GM18505 (cell line): ENCODE measurements around the gene XPO6.

Experiments
- ATAC-seq: cut with Tn5 transposase; IDR thresholded peaks from one replicate; pipeline ENCODE4 v1.9.1; 2021; ENCODE audit not compliant: unreplicated experiment
- POLR2A ChIP-seq: IDR thresholded peaks from 4 replicates; pipeline ENCODE4 v1.6.1; 2011; ENCODE audit warnings: borderline replicate concordance; ENCODE audit not compliant: insufficient read depth, insufficient read length; ENCODE audit errors: extremely low read depth

The XPO6 gene

DNA sequence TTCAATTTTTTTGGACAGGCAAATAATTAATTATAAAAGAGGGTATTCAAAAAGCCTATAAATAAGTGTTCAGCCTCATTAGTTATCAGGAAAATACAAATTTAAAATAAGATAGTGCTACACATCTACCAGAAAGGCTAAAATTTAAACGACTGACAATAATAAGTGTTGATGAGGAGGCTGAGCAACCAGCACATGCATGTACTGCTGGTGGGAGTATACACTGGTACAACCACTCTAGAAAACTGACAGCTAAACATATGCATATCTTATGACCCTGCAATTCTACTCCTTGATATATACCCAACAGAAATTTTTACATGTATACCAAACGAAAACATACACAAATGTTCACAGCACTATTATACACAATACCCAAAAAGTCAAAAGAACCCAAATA is 27.1 kb downstream of the XPO6 start:
- no peak for ATAC-seq
- TF ChIP-seq POLR2A = no peak

DNA sequence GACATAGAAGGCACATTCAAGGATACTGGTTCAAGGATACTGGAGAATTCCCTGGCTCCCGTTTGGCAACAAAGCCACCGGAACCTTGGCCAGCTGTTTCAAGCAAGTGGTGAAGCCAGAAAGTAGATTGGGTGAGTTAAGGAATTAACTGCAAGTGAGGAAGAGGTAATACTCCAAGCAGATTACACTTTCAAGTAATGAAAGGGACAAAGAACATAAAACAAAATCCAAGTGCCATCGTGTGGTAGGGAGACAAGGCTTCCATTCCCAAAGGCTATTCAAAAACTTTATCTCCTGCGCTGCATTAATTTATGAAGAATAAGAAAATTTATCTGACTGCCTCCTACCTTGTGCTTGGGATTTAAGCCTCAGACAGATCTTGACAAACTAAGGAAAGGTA is 27.8 kb downstream of the XPO6 start:
- TF ChIP-seq POLR2A = no peak
- ATAC-seq = no peak

DNA sequence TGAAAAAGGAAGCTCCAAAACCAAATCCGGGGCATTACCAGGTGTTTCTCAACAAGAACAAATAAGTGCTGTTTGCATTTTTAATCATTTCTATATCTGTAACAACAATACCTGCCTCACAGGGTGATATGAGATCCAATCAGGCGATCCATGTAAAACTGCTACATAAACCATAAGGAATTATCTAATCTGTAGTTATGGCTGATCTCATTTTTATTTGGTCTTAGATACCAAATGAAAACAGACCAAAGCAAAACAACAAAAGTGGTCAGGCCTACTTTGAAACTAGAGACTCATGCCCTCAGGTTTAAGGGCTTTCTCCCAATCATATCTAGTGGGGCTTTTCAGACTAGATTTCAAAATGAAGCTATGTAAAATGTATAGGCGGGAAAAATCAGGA is 28.3 kb downstream of the XPO6 start:
- no peak for TF ChIP-seq POLR2A
- ATAC-seq = no peak

DNA sequence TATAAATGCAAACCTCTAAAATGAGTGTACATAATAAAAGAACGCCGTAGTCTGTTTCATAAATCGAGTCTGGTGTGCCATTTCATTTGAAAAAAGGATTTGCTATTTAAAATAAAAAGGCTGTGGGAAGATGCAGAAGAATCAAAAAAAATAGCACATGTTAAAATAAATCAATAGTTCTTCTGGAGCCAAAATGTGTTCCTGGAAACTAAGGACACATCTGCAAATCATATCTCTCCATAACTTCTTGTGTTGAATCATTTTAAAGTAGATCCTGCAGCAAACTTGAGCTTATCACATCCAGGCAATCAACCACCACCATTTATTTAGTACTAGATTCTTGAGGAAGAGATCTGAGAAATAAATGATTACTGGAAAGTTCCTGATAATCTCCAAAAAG is 29.0 kb downstream of the XPO6 start:
- ATAC-seq = no peak
- TF ChIP-seq POLR2A = no peak

DNA sequence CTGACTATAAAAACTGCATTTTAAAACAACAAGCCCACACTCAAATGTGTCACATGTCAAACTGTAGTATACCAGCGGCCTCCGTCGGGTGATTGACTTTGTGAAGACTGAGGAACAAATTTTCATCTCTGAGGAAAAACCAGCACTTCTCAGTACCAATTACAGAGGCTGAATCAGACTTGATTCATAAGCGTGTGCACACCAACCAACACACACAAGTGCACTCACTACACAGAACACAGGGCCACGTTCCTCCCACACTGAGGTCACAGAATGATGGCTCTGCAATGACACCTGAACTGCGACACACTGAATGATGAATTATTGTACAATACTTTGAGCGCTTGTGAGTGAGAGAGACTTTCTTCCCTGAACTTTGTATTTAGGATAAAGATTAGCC is 29.6 kb downstream of the XPO6 start:
- no peak for TF ChIP-seq POLR2A
- ATAC-seq = no peak

DNA sequence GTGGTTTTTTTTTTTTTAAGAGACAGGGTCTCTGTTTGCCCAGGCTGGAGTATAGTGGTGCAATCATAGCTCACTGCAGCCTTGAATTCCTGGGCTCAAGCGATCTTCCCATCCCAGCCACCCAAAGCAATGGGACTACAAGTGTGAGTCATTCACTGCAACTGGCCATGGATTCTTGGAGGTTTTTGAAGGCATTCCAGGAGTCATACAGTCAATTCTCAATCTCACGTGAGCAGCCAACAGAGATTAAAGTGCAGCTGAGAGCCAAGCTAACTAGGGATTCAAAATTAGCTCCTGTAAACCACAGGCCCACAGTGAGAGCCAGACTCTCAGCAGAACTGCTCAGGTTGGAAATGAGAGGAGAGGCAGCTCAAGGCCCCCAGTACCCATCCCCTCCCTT is 30.2 kb downstream of the XPO6 start:
- no peak for ATAC-seq
- no peak for TF ChIP-seq POLR2A

DNA sequence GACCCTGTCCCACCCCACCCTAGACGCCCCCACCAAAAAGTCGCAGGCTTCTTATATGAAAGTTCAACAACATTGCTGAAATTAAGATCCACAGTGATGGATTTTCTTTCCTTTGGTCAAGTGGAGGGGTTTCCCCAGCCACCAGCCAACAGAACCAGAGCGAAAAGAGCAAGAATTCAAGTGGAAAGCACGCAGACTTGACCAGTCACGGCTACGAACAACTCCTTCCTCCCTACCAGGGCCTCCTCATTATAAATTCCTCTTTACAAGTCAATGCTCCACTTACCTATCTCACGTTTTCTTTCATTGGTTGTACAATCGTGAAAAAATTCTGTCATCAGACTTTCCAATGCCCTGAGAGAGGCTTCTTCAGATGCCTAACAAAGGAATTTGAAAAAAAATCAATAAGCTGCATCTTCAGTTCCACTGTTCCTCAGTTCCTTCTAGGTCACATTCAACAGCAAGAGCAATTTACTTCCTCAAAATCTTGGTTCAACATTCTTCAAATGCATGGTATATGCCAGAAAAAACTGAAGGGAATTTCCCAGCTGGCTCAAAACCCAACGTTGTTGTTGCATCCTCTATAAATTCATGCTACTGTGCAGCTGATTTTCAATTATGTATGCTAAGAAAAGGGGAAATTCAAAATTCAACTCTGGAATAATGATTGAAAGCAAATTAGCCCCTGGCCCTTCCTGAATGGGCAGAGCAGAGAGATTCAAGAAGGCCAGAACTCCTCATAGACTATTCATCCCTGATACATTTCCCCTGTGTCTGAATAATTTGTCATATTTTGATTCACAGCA is 30.9 kb downstream of the XPO6 start:
- ATAC-seq = no peak
- no peak for TF ChIP-seq POLR2A

DNA sequence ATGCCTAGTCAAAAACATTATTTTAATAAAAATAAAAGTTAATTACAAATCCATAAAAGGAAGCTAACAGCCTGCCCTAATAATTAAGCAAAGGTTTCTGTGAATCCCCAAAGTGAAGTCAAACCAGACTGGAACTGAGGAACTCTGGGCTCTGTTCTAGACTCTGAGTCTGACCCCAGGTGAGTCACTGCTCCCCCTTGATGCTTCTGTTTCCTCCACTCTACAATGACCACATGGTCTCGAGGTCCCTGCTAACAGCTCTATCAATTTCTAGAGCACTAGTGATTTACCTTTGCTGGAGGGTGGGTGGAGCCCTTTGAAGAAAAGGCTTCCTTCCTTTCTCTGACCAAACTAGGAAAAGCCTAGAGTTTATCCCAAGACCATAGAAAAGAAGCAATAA is 32.4 kb downstream of the XPO6 start:
- no peak for TF ChIP-seq POLR2A
- no peak for ATAC-seq

DNA sequence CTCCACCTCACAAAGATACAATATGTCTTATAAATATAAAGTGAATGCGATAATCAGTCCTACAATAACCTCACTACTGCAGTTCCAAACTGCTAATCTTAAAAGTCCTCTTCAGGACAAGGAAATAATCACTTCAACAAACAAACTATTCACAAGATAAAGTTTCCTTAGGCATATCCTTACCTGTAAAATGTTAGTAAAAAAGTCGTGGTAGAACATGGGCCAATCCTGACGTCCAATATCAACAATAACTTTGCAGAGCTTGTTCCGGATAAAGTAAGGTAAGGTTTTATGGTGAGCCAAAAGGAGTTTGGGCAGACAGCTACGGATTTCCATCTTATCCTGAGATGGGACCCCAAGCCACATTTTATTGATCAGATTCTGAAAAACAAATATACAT is 36.0 kb downstream of the XPO6 start:
- no peak for TF ChIP-seq POLR2A
- no peak for ATAC-seq

DNA sequence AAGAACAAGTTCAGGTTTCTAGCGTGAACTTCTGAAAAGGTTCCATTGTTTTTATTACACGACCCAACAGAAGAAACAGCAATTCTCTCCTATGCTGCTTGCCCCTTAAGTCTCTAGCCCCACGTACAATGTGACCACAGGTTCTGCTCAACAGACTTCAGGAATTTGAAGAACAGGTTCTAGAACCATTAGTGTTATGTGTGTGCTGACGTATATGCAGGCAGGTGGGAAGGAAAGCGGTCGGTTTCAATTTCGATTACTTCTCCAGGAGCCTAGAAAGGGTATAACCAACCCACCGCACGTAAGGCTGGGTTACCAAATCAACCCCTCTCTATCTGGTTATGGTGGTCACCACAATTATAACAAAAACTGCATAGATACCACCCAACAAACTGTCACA is 39.4 kb downstream of the XPO6 start:
- TF ChIP-seq POLR2A = no peak

DNA sequence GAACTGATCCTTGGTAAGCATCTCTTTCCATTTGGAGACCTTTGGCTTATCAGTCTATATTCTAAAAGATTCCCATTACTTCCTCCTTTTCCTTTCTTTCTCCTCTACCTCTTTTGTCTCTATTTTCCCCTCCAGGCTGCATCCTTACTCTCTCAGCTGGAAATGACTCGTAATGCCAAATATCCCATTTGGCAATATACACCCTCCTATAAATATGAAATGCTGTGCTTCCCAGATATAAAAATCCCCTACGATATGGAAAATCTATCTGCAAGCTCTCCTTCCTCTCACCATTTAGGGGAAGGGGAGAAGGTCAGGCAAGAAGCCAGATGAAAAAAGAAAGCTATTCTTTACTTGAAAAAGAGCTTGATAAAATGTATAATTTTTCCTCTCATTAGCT is 39.9 kb downstream of the XPO6 start:
- ATAC-seq = no peak
- TF ChIP-seq POLR2A = no peak

More for the DNA sequence above, 39.4 kb downstream of the XPO6 start:
- no peak for ATAC-seq

DNA sequence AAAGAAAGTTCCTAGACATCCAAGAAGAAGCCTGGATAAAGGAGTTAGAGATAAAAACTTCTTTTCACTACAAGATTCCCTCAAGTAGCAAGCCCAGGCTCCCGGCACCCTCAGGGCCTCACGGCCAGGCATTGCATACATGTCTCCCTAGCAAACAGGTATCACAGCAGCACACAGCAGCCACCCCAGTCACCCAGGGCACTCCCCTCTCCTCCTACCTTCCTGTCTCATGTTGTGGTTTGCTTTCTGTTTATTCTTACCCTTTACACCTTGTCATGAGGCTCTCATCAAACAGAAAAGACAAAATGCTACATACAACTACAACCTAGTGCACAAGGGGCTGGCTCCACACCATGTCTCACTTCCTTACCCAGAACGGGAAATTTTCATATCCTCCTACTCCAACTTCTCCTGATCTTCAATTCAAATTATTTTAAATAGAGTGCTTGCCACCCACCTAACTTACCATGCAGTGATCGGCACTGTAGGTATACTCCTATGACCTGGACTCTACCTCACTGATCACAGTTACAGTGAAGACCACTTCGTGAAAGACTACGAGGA is 42.7 kb downstream of the XPO6 start:
- TF ChIP-seq POLR2A = no peak
- ATAC-seq = no peak

DNA sequence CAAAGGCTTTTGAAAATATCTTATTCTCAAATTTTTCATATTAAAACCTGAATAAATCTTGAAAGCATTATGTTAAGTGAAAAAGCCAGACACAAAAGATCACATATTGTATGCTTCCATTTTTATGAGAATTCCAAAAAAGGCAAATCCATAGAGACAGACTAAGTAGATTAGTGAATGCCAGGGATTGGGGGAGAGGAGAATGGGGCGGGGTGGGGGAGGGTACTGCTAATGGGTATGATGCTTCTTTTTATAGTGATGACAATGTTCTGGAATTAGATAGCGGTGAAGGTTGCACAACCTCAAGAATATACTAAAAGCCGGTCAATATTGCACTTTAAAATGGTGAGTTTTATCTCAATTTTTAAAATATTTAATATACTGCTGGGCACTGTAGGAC is 44.0 kb downstream of the XPO6 start:
- ATAC-seq = no peak
- no peak for TF ChIP-seq POLR2A

DNA sequence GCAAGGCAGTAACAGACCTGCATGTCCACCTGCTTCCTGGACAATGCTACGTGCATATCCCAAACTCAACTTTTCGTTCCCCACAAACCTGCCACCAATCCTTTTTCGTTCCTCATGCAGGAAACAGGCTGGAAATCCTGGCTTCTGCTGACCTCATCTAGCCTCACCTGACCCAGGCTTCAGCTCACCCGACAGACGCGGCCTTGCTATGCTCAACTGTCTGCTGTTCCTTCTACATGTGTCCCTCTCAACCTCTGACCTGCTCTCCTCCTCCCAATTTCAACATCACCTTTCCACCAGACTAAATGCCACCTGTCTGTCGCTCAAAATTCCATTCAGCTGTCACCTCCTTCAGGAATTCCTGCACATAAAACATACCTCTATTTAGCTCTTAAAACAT is 44.5 kb downstream of the XPO6 start:
- TF ChIP-seq POLR2A = no peak
- ATAC-seq = no peak
